ENCODE results near the gene SPIRE1.

Gene SPIRE1

DNA sequence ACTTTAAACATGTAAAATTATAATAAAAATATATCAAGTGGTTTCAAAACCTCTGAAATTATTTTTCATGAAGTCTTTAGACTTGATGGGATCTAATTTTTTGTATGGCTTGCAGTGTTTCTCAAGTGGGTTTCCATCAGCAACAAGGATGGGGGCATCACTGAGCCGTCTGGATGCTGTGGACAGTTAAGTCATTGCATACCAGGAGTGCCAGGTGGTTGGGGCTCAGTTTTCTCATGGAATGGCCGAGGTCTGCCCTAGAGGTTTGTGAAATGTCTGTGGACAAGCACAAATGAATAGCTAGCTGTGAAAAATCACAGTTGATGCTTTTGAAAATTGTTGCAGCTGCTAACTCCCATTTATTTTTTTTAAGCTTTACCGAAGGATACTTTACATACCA is 248.4 kb downstream of the SPIRE1 start:
- no peak for ATAC-seq
- no peak for TF ChIP-seq RARB (CRISPR knock-in tag; IDR thresholded peaks at IDR 0.05)
- TF ChIP-seq GLIS3 (CRISPR knock-in tag; IDR thresholded peaks at IDR 0.05): no peak
- no peak for TF ChIP-seq ZNF70 (CRISPR knock-in tag; IDR thresholded peaks at IDR 0.05)
- no peak for TF ChIP-seq TCF4 (CRISPR knock-in tag; IDR thresholded peaks at IDR 0.05; ENCODE audit: borderline replicate concordance)

DNA sequence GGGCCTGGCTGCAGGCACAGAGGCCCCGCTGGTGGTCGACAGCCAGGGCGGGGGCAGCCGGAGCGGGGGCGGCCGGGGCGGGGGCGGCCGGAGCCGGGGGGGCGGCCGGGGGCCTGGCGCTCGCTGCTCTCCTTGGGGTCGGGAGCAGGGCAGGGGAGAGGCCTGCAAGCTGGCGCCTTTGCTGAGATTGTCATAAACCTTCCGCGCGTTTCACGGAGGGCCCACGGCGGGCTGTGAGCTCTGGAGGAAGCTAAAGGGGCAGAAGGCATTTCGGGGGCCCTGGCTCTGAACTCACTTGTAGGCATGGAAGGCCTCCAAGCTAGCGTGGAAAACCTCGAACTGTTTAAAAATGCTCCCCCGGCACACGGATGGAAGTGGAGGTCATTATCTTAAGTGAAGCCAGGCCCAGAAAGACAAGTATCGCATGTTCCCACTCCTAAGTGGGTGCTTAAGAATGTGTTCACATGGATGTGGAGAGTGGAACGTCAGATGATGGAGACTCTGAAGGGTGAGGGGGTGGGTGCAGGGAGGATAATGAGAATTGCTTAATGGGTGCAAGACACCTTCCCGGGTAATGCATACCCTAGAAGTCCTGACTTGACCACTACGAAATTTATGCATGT is 249.5 kb downstream of the SPIRE1 start:
- no peak for TF ChIP-seq SNAI2 (CRISPR knock-in tag; IDR thresholded peaks at IDR 0.05)
- ATAC-seq: no peak

DNA sequence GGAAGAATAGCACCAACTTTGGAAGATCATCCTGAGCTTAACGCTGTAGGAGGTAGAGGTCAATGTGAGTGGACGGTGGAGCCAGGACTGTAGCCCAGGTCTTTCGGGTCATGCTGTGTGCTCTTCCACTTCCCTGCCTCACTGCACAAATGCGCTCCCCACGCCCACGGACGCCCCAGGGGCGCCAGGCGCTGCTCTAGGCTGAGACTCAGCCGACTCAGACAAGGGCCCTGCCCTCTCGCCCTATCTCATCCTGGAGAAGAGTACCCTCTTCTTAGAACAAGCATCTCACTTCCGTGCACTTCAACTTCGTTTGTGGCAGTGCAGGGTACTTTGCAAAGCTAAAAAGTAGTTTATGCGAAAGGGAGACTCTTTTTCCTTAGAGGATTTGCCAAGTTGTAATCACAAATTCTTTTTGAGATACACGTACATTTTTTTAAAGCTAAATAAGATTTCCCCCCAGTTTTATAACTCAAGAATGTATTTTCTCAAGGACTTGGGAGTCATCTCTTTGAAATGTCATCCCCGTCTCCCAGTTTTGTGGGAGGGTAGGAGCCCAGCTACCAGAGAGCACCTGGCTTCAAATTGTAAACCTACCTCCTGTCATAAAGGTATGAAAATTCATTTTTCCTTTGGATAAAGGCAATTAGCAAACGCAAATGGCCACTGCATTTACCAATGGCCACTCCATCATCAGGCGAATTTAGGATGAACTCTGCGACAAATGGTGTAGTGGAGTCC is 251.4 kb downstream of the SPIRE1 start:
- no peak for TF ChIP-seq ESRRG (CRISPR knock-in tag; IDR thresholded peaks at IDR 0.05)
- no peak for TF ChIP-seq PPARA (CRISPR knock-in tag; IDR thresholded peaks at IDR 0.05; ENCODE audit: borderline replicate concordance)
- TF ChIP-seq GLIS3 (CRISPR knock-in tag; IDR thresholded peaks at IDR 0.05): no peak
- TF ChIP-seq ZFP3 (CRISPR knock-in tag; IDR thresholded peaks at IDR 0.05): no peak
- TF ChIP-seq ZNF8 (CRISPR knock-in tag; IDR thresholded peaks at IDR 0.05): no peak
- TF ChIP-seq ZFP30 (CRISPR knock-in tag; IDR thresholded peaks at IDR 0.05): no peak
- TF ChIP-seq SNAI2 (CRISPR knock-in tag; IDR thresholded peaks at IDR 0.05): no peak
- ATAC-seq: no peak

- TF ChIP-seq ARNTL (CRISPR knock-in tag; IDR thresholded peaks at IDR 0.05; ENCODE audit: borderline replicate concordance, low read depth): no peak
- TF ChIP-seq ISL1 (CRISPR knock-in tag; IDR thresholded peaks at IDR 0.05): no peak
- no peak for TF ChIP-seq PPARA (CRISPR knock-in tag; IDR thresholded peaks at IDR 0.05; ENCODE audit: borderline replicate concordance)
- TF ChIP-seq ZFP30 (CRISPR knock-in tag; IDR thresholded peaks at IDR 0.05): no peak
- TF ChIP-seq SNAI2 (CRISPR knock-in tag; IDR thresholded peaks at IDR 0.05): no peak
- TF ChIP-seq ESRRG (CRISPR knock-in tag; IDR thresholded peaks at IDR 0.05): no peak
- no peak for TF ChIP-seq OSR1 (CRISPR knock-in tag; IDR thresholded peaks at IDR 0.05)
- TF ChIP-seq ZNF8 (CRISPR knock-in tag; IDR thresholded peaks at IDR 0.05): no peak
- no peak for TF ChIP-seq TCF4 (CRISPR knock-in tag; IDR thresholded peaks at IDR 0.05; ENCODE audit: borderline replicate concordance)
- TF ChIP-seq, protein P1, sequence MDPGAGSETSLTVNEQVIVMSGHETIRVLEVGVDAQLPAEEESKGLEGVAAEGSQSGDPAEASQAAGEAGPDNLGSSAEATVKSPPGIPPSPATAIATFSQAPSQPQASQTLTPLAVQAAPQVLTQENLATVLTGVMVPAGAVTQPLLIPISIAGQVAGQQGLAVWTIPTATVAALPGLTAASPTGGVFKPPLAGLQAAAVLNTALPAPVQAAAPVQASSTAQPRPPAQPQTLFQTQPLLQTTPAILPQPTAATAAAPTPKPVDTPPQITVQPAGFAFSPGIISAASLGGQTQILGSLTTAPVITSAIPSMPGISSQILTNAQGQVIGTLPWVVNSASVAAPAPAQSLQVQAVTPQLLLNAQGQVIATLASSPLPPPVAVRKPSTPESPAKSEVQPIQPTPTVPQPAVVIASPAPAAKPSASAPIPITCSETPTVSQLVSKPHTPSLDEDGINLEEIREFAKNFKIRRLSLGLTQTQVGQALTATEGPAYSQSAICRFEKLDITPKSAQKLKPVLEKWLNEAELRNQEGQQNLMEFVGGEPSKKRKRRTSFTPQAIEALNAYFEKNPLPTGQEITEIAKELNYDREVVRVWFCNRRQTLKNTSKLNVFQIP (CRISPR knock-in tag; IDR thresholded peaks at IDR 0.05; ENCODE audit: borderline replicate concordance, low read depth): no peak
- TF ChIP-seq ZNF565 (CRISPR knock-in tag; conservative IDR thresholded peaks at IDR 0.05; ENCODE audit: low read depth): no peak
- TF ChIP-seq BACH2 (CRISPR knock-in tag; IDR thresholded peaks at IDR 0.05; ENCODE audit: borderline replicate concordance): no peak
- no peak for TF ChIP-seq CSDC2 (CRISPR knock-in tag; IDR thresholded peaks at IDR 0.05)
- TF ChIP-seq TSHZ2 (CRISPR knock-in tag; IDR thresholded peaks at IDR 0.05): no peak
- TF ChIP-seq RARB (CRISPR knock-in tag; IDR thresholded peaks at IDR 0.05): no peak
- no peak for TF ChIP-seq TOX (CRISPR knock-in tag; IDR thresholded peaks at IDR 0.05; ENCODE audit: borderline replicate concordance)
- no peak for ATAC-seq
These were observed 252.8 kb downstream of the SPIRE1 start for GRCh38 chr18:12405066-12405465.

DNA sequence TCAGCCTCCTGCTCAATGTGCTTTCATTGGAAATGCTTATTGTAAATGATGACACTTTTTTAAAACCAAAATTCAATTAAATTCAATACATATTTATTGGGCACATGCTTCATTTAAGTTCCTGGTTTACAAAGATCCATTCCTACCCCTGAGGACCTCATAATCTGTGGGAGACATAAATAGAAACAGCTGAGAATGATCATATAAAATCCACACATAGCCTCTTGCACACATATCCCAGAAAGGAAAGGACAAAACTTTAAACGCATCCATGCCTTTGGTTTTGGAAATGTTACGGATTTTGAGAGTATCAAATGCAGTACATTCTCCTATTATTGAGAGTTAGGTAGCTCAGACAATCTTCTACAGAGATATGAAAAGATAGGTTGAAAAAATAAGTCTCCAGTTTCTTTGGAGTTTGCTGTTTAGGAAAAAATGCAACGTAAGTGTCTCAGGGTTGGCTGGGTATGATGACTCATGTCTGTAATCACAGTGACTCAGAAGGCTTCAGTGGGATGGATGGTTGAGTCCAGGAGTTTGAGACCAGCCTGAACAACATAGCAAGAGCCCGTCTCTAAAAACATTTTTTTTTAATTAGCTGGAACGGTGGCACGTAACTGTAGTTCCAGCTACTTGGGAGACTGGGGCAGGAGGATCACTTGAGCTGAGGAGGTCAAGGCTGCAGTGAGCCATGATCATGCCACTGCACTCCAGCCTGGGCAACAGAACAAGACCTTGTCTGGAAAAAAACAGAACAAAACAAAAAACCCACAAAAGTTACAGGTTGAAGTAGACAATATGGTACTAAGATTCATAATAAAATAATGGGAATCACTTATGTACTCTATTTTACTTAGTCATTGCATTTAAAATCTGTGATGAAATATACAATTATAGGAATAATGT is 254.1 kb downstream of the SPIRE1 start:
- ATAC-seq: peak; percentile 68

More for the DNA sequence above, 254.1 kb downstream of the SPIRE1 start:
- TF ChIP-seq RARB (CRISPR knock-in tag; IDR thresholded peaks at IDR 0.05) (no peak), BACH2 (CRISPR knock-in tag; IDR thresholded peaks at IDR 0.05; ENCODE audit: borderline replicate concordance) (no peak), GLIS3 (CRISPR knock-in tag; IDR thresholded peaks at IDR 0.05) (no peak), ZNF70 (CRISPR knock-in tag; IDR thresholded peaks at IDR 0.05) (no peak), PATZ1 (CRISPR knock-in tag; IDR thresholded peaks at IDR 0.05; ENCODE audit: borderline replicate concordance) (no peak), ESRRG (CRISPR knock-in tag; IDR thresholded peaks at IDR 0.05) (no peak), ZFP3 (CRISPR knock-in tag; IDR thresholded peaks at IDR 0.05) (no peak), CSDC2 (CRISPR knock-in tag; IDR thresholded peaks at IDR 0.05) (no peak), ZNF565 (CRISPR knock-in tag; conservative IDR thresholded peaks at IDR 0.05; ENCODE audit: low read depth) (no peak), ARNTL (CRISPR knock-in tag; IDR thresholded peaks at IDR 0.05; ENCODE audit: borderline replicate concordance, low read depth) (no peak), ISL1 (CRISPR knock-in tag; IDR thresholded peaks at IDR 0.05) (no peak)
